GM18907 (cell line): ENCODE measurements around the gene FAM90A1.
"Not testable (repeated sequence)": the region's sequence is repeated elsewhere in the genome, so short reads cannot be mapped to it uniquely, and the experiment has no call there.

Experiments used
- ATAC-seq: cut with Tn5 transposase; IDR thresholded peaks from one replicate; pipeline ENCODE4 v1.9.1; 2021; ENCODE audit warnings: mild to moderate bottlenecking, moderate library complexity; ENCODE audit not compliant: unreplicated experiment

FAM90A1 gene

GRCh38 chr12:8226992-8227731 is at the start of gene FAM90A1:
Gene FAM90A1 (minus strand): TSS chr12:8227618. CDS start chr12:8224832, 2,786 bp downstream.
- ATAC-seq = not testable (repeated sequence)

- ATAC-seq = not testable (repeated sequence)
Observed at GRCh38 chr12:8276397-8276796, 49.0 kb upstream of the FAM90A1 start.

GRCh38 chr12:8266706-8267105 is 39.3 kb upstream of the FAM90A1 start:
- ATAC-seq = not testable (repeated sequence)

- ATAC-seq = not testable (repeated sequence)
Observed at GRCh38 chr12:8264236-8264635, 36.8 kb upstream of the FAM90A1 start.

- not testable (repeated sequence) for ATAC-seq
Observed at GRCh38 chr12:8261111-8261554, 33.7 kb upstream of the FAM90A1 start.

GRCh38 chr12:8256356-8256755 is 28.9 kb upstream of the FAM90A1 start:
- not testable (repeated sequence) for ATAC-seq

- ATAC-seq = not testable (repeated sequence)
Observed at GRCh38 chr12:8254705-8255104, 27.3 kb upstream of the FAM90A1 start.

GRCh38 chr12:8252056-8252818 is 24.8 kb upstream of the FAM90A1 start:
- ATAC-seq = not testable (repeated sequence)

- ATAC-seq = not testable (repeated sequence)
Observed at GRCh38 chr12:8251616-8252015, 24.2 kb upstream of the FAM90A1 start.

GRCh38 chr12:8246941-8247535 is 19.6 kb upstream of the FAM90A1 start:
- not testable (repeated sequence) for ATAC-seq

GRCh38 chr12:8243682-8244161 is 16.3 kb upstream of the FAM90A1 start:
- not testable (repeated sequence) for ATAC-seq

- ATAC-seq = peak; percentile 84
Observed at GRCh38 chr12:8242880-8243681, 15.7 kb upstream of the FAM90A1 start.

- ATAC-seq = not testable (repeated sequence)
Observed at GRCh38 chr12:8242622-8242879, 15.1 kb upstream of the FAM90A1 start.

- not testable (repeated sequence) for ATAC-seq
Observed at GRCh38 chr12:8241917-8242621, 14.7 kb upstream of the FAM90A1 start.

GRCh38 chr12:8240340-8241114 is 13.1 kb upstream of the FAM90A1 start:
- not testable (repeated sequence) for ATAC-seq

GRCh38 chr12:8237031-8237430 is 9.6 kb upstream of the FAM90A1 start:
- ATAC-seq = not testable (repeated sequence)

- not testable (repeated sequence) for ATAC-seq
Observed at GRCh38 chr12:8235316-8236157, 8.1 kb upstream of the FAM90A1 start.

GRCh38 chr12:8234746-8235145 is 7.3 kb upstream of the FAM90A1 start:
- not testable (repeated sequence) for ATAC-seq
